GM18498 (cell line): ENCODE data around the gene ARHGAP26.
A peak's percentile ranks its signal among the peaks of the same experiment; 100 is the strongest.

ENCODE experiments used
- ATAC-seq: cut with Tn5 transposase; IDR thresholded peaks from one replicate; pipeline ENCODE4 v1.9.1; 2021; ENCODE audit warnings: mild to moderate bottlenecking, moderate library complexity; ENCODE audit not compliant: unreplicated experiment

The ARHGAP26 gene

GRCh38 chr5:143051244-143052058 lies 281.3 kb downstream of the ARHGAP26 start:
- no peak for ATAC-seq

- no peak for ATAC-seq
Measured at GRCh38 chr5:143052967-143053682, 282.9 kb downstream of the ARHGAP26 start.

- ATAC-seq = no peak
Measured at GRCh38 chr5:143053780-143054179, 283.6 kb downstream of the ARHGAP26 start.

- peak; percentile 53 for ATAC-seq
Measured at GRCh38 chr5:143054480-143054941, 284.3 kb downstream of the ARHGAP26 start.

- ATAC-seq = no peak
Measured at GRCh38 chr5:143055596-143056338, 285.6 kb downstream of the ARHGAP26 start.

GRCh38 chr5:143056339-143056704 lies 286.1 kb downstream of the ARHGAP26 start:
- ATAC-seq = no peak

GRCh38 chr5:143056792-143057579 lies 286.8 kb downstream of the ARHGAP26 start:
- peak; percentile 2 for ATAC-seq

GRCh38 chr5:143057580-143057999 lies 287.4 kb downstream of the ARHGAP26 start:
- ATAC-seq = peak; percentile 58

GRCh38 chr5:143059355-143059754 lies 289.2 kb downstream of the ARHGAP26 start:
- no peak for ATAC-seq

- ATAC-seq = no peak
Measured at GRCh38 chr5:143059976-143060765, 290.0 kb downstream of the ARHGAP26 start.

GRCh38 chr5:143061161-143061945 lies 291.2 kb downstream of the ARHGAP26 start:
- ATAC-seq = no peak

GRCh38 chr5:143062379-143062778 lies 292.2 kb downstream of the ARHGAP26 start:
- no peak for ATAC-seq

GRCh38 chr5:143063175-143063970 lies 293.2 kb downstream of the ARHGAP26 start:
- no peak for ATAC-seq

GRCh38 chr5:143064218-143064641 lies 294.1 kb downstream of the ARHGAP26 start:
- ATAC-seq = no peak

- no peak for ATAC-seq
Measured at GRCh38 chr5:143064676-143065075, 294.5 kb downstream of the ARHGAP26 start.

- ATAC-seq = no peak
Measured at GRCh38 chr5:143065185-143065965, 295.2 kb downstream of the ARHGAP26 start.

GRCh38 chr5:143065996-143066522 lies 295.9 kb downstream of the ARHGAP26 start:
- ATAC-seq = peak; percentile 15
